22Rv1 (cell line): Measurements from ENCODE around the gene MPP7.
"Not testable (repeated sequence)": the region's sequence is repeated elsewhere in the genome, so short reads cannot be mapped to it uniquely, and the experiment has no call there.

Source experiments
- H3K27ac ChIP-seq: fragments of 450-650 bp; 2 replicates; pipeline ENCODE4 v1.5.1; 2017
- CTCF ChIP-seq: fragments of 450-650 bp; IDR thresholded peaks from 2 replicates; pipeline ENCODE4 v1.5.1; 2017; ENCODE audit warnings: mild to moderate bottlenecking
- ZFX ChIP-seq: fragments of 450-650 bp; IDR thresholded peaks from 2 replicates; pipeline ENCODE4 v1.6.1; 2017; ENCODE audit warnings: antibody characterized with exemption, borderline replicate concordance

Gene MPP7

GRCh38 chr10:28302638-28303488 lies at the start of gene MPP7:
TSS of gene MPP7 (minus strand) at chr10:28303064. CDS start at chr10:28238604, 64,460 bp downstream.
- H3K27ac ChIP-seq: peak within 1 kb of the TSS; percentile 55

GRCh38 chr10:28349892-28350291 lies 47.0 kb upstream of the MPP7 start:
- TF ChIP-seq ZFX (no peak), CTCF (no peak)
- no peak overlapping the region for H3K27ac ChIP-seq

More at GRCh38 chr10:28302638-28303488, at the start of gene MPP7:
- TF ChIP-seq ZFX (no peak), CTCF (peak; percentile 61)

- no peak overlapping the region for H3K27ac ChIP-seq
- no peak for TF ChIP-seq CTCF
- no peak for TF ChIP-seq ZFX
Observed at GRCh38 chr10:28343987-28344895, 41.4 kb upstream of the MPP7 start.

GRCh38 chr10:28343252-28343651 lies 40.4 kb upstream of the MPP7 start:
- no peak overlapping the region for H3K27ac ChIP-seq
- TF ChIP-seq ZFX (no peak), CTCF (no peak)

GRCh38 chr10:28341679-28342078 lies 38.8 kb upstream of the MPP7 start:
- not testable (repeated sequence) for H3K27ac ChIP-seq

GRCh38 chr10:28332726-28333125 lies 29.9 kb upstream of the MPP7 start:
- no peak for TF ChIP-seq ZFX
- H3K27ac ChIP-seq: no peak overlapping the region

GRCh38 chr10:28331841-28332240 lies 29.0 kb upstream of the MPP7 start:
- no peak for TF ChIP-seq CTCF
- no peak for TF ChIP-seq ZFX
- H3K27ac ChIP-seq: no peak overlapping the region

GRCh38 chr10:28331066-28331465 lies 28.2 kb upstream of the MPP7 start:
- TF ChIP-seq CTCF (no peak), ZFX (no peak)
- no peak overlapping the region for H3K27ac ChIP-seq
